IMR-90 (cell line): ENCODE results near the gene RERE.

ENCODE experiments used
- CEBPB ChIP-seq: IDR thresholded peaks from 2 replicates; pipeline ENCODE4 v1.6.1; 2012; ENCODE audit warnings: low read depth, low read length, improper control_type of control experiment
- FOS ChIP-seq: fragments of 150-350 bp; IDR thresholded peaks from 2 replicates; pipeline ENCODE4 v1.6.1; 2016; ENCODE audit warnings: low read depth, low read length
- MAFK ChIP-seq: IDR thresholded peaks from 2 replicates; pipeline ENCODE4 v1.6.1; 2012; ENCODE audit warnings: low read depth, low read length, improper control_type of control experiment
- POLR2A ChIP-seq: IDR thresholded peaks from 2 replicates; pipeline ENCODE4 v1.6.1; 2012; ENCODE audit warnings: mild to moderate bottlenecking, low read depth, low read length
- SMC3 ChIP-seq: fragments of 150-350 bp; IDR thresholded peaks from 2 replicates; pipeline ENCODE4 v1.6.1; 2016; ENCODE audit warnings: low read depth, mild to moderate bottlenecking, antibody characterized with exemption, low read length, moderate library complexity
- TF ChIP-seq, protein P1 (sequence below): conservative IDR thresholded peaks from 2 replicates; pipeline ENCODE4 v1.5.1; 2012; ENCODE audit warnings: mild to moderate bottlenecking, low read depth, low read length, improper control_type of control experiment

DNA sequence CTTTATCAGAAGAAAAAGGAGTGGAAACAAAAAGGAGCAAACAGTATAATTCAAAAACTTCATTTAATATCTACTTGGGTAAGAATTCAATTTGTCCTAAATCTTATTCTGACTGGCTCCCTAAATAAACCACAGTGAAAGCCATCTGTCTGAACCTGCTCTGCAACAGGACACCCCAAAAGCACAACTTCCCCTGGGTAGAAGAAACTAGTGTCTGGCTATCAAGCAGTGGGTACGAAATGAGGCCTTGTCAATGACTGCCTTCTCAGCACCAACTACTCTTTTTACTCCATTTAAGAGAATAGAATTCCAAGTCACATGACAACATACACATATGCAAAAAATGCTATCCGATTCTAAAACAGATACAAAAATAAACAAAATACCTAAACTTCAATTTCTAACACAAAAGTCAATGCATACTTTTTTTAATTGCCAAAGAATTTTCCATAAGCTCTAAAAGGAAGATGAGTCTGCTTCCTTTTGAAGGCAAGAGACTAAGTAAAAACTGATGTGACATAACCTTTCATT lies 292.7 kb downstream of the RERE start:
- TF ChIP-seq POLR2A (no peak), SMC3 (no peak), FOS (no peak), MAFK (no peak), CEBPB (no peak)
- TF ChIP-seq, protein P1, sequence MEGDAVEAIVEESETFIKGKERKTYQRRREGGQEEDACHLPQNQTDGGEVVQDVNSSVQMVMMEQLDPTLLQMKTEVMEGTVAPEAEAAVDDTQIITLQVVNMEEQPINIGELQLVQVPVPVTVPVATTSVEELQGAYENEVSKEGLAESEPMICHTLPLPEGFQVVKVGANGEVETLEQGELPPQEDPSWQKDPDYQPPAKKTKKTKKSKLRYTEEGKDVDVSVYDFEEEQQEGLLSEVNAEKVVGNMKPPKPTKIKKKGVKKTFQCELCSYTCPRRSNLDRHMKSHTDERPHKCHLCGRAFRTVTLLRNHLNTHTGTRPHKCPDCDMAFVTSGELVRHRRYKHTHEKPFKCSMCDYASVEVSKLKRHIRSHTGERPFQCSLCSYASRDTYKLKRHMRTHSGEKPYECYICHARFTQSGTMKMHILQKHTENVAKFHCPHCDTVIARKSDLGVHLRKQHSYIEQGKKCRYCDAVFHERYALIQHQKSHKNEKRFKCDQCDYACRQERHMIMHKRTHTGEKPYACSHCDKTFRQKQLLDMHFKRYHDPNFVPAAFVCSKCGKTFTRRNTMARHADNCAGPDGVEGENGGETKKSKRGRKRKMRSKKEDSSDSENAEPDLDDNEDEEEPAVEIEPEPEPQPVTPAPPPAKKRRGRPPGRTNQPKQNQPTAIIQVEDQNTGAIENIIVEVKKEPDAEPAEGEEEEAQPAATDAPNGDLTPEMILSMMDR, result no peak
